HG02870 (cell line): ENCODE measurements around the gene GPR156.
"Not testable (repeated sequence)": the region's sequence is repeated elsewhere in the genome, so short reads cannot be mapped to it uniquely, and the experiment has no call there.

Experiments
- ATAC-seq: cut with Tn5 transposase; IDR thresholded peaks from one replicate; pipeline ENCODE4 v1.9.1; 2021; ENCODE audit warnings: mild to moderate bottlenecking, moderate library complexity; ENCODE audit not compliant: unreplicated experiment

Gene GPR156

DNA sequence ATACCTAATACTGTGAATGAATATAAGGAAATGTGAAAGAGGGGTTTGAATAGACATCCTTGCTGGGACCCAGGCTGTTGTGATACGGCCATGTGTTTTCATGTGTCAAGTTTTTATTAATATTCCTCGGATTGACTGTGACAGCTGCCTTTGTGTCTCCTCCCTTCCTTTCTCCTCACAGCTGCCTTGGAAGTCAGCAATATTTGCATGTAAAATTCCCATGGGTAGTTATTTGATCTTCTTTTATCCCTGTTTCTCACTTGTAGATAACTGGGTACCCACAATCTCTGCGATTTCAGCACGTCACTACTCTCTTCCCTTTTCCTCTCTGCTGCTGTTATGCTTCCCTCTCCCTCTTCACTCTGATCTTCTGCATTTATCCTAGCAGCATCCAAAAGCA lies 9.4 kb downstream of the GPR156 start:
- ATAC-seq, result no peak

DNA sequence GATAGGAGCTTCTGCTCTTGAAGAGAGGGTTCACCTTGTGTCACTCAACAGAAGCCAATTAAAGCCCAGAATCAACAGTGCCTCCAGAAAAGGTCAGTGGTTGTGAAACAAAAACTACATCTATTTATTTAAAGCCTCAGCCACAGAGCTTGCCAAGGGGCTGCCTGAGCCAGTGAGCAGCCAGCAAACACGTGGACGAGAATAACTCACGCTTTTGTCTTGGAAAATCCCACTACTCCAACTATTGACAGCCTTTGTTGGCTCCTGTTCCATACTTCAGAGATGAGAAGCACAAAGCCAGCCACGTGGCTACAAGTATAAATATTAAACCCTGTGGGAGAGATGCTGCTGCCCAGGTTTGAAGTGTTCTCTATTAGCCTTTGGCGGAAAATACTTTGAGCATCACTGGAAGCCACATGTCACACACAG lies 10.3 kb downstream of the GPR156 start:
- no peak for ATAC-seq

DNA sequence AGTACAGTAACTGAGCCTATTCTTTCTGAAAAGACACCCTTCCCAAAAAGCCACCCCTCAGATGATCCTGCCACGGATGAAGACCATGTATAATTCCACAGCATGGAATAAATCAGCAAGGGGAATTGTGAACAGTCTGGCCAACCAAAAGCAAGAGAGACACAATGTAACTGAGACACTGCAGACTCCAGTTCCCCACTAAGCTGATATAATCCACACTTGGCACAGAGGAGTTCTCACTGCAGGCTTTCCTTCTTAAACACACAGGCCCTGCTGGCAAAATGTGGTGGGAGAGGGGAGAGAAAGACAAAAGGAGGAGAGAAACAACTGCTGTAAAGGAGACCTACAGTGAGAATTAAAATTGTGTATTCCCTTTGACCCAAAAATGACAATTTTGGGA lies 12.7 kb downstream of the GPR156 start:
- ATAC-seq, result no peak

DNA sequence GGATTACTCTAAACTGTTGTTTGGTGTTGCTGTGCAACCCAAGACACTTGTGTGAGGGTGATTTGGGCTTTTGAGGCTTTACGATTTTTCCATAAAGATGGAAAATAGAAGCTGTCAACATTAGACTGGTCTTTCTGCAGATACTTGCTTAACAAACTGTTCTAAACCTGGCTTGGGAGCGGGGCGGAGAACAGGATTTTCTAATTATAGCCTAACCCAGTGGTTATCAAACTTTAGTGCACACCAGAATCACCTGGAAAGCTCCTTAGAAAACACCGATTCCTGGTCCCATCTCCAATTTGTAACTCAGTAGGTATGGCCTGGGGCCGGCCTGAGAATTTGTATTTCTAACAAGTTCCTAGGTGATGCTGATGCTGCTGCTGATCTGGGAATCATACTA lies 19.0 kb downstream of the GPR156 start:
- ATAC-seq, result no peak

DNA sequence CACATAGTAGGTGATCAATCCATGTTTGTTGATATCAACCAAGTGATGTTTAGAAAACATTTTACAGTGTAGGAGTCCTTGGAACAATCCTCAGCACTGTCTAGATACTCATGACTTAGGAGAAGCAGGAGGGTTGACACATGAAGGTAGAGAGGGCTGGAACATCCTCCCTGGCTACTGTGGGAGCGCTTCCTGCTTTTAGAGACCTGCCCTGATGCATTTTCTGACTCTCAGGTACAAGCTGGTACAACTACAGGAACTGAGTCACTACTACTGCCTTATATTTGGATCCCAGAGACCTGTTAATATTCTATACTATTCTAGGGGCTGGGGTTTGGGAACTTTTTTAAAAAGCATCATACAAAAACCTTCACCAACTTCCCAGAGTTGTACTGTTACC lies 20.1 kb downstream of the GPR156 start:
- ATAC-seq, result no peak

DNA sequence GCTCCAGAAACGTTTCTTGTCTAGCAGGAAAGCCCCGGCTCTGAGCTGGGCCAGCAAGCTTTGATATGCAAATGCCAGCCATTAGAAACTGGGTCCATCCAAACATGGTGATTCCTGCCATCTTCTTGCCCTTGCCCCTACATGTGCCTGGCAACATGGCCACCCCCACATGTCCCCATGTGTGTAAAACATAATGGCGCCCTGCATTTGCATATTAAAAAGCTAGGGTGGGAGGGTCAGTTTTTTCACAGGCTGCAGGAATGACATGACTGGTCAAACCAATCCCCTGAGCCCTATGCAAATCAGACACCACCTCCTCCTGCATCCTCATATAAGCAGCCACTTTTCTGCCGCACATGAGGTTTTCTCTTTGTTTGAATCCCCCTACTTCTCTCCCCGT lies 21.2 kb downstream of the GPR156 start:
- no peak for ATAC-seq

DNA sequence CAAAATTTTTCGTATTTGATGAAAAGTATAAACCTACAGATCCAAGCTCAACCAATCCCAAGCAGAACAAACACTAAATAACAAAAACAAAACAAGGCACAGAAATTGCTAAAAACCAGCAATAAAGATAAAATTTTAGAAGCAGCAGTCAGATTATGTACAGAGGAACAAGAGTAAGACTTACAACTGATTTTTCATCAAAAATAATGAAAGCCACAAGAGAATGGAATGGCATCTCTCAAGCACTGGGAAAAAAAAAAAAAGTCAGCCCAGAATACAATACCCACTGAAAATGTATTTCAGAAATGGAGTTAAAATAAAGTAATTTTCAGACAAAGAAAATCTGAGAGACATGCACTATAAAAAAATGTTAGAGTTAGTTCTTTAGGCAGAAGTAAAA lies 27.0 kb downstream of the GPR156 start:
- no peak for ATAC-seq

DNA sequence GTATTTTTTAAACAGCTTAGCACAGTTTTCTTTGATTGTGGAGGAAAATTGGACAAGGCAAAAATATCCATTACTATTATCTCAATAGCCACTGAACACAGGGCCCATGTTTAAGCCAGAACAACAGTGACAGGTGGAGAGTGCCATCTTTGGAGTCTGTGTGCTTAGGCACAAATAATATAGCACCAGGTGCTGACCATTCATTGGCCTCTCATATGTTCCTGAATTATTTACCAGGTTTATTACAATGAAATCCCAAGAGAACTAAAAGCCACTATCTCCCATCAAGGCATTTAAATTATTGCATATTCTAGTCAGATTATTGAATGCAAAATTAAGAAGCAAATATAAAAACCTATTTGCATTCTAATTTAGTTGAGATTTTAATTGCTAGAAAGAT lies 39.6 kb downstream of the GPR156 start:
- ATAC-seq, result no peak

DNA sequence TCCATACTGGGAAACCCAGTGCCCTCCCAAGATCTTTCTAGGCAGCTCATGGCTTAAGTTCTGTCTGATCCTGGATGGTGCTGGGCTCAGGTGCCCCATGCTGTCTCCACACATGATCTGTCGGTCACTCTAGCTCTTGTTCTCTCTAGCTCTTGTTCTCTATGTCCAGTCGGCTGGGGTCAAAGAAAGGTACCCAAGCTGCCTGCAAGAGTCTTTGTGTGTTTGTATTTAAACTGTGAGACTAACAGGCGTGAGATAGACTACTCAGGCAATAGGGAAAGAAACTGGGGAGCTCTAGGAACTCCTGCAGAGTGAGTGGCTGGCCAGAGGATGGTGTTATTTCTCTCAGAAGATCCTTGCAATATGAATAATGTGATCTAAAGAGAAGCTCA lies 40.2 kb downstream of the GPR156 start:
- ATAC-seq, result no peak

DNA sequence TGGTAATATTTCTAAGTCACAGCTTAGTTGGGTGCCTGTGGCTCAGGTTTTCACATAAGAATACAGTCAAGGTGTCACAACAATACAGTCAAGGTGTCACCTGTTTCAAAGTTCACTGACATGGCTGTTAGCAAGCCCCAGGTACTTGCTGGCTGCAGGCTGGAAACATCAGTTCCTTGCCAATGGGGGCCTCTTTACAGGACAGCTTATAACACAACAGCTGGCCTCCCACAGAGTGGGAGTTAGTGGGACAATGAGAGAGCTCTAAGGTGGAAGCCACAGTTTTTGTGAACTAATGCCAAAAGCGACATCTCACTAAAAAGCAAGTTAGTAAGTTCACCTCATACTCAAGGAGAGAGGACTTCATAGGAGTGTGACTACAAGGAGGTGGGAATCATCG lies 45.4 kb downstream of the GPR156 start:
- no peak for ATAC-seq

DNA sequence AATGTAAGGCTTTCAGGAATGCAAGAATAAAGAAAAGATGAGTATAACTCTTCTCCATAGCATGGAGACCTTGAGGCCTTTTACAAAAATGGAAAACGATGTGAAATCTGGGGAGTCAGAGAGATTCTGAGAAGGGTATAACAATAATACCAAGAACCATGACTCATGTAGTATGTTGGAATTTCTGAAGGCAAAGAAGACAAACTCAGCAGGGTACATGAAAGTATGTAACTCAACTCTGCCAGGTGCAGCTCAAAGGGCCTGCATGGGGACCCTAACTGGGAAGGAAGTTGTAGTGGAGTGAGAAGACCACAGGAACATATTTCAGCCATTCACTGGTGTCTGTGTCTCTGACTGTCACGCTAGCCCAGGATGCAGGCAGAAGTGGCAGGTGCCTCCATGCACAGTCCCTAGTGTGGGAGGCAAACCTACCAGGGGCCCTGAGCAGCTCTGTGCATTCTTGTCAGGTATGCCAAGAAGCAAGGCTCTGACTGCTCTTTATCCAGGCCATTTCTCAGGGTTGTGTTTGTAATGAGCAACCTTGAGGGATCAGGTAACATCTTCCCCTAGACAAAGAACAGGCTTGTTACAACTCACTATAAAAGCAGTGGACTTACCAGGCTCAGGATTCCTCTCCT lies 57.2 kb downstream of the GPR156 start:
- ATAC-seq, result no peak

DNA sequence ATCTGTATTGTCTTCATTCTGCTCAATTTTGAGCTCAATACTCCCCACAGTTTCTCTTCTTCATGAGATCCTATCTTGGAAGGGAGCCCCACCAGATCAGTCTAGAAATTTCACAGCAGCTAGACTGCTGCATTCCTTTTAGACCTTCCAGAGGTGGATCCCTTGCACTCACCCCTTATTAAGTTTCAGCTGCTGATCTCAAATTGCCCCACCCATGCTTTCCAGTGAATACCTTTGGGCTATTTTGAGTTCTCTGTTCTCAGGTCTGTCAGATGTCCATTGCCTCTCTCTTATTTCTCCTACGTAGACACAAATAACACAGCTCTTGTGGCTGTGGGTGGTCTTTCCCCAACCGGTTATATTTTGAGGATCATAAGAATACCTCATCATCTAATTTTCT lies 60.8 kb downstream of the GPR156 start:
- ATAC-seq, result no peak

DNA sequence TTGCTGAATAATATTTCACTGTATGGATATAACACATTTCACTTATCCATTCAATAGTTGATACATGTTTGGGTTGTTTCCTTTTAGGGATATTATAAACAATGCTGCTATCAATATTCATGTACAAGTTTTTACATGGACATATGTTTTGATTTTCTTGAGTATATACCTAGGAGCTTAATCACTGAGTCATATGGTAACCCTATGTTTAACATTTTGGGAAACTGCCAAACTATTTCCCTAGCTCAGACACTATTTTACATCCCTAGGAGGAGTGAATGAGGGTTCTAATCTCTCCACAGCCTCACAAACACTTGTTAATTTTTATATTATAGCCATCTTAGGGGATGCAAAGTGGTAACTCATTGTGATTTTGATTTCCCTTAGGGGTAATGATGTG lies 66.0 kb downstream of the GPR156 start:
- ATAC-seq, result no peak

DNA sequence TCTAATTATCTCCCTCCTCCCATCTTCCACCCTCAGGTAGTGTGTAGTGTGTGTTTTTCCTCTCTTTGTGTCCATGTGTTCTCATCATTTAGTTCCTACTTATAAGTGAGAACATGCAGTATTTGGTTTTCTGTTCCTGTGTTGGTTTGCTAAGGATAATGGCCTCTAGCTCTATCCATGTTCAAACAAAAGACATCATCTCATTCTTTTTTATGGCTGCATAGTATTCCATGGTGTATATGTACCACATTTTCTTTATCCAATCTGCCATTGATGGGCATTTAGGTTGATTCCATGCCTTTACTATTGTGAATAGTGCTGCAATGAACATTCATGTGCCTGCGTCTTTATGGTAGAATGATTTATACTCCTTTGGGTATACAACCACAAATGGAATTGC lies 68.4 kb downstream of the GPR156 start:
- not testable (repeated sequence) for ATAC-seq

DNA sequence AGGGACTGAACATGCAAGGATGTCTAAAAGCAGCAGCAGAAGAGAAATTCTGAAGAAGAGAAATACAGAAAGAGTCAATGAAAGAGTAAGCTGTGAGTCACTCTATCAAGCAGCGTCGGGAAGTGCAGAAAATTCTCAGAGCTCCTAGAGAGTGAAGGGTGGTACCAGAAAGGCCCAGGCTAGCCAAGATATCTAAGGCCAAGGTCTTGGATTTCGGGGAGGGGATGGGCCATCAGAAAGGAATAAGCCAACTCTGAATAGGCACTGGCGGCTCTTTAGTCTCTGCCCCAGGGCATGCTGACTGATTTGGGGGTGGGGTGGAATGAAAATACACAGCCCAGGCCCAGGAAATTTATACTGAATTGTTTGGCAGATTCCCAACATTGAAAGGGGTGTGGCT lies 70.8 kb downstream of the GPR156 start:
- ATAC-seq, result no peak

DNA sequence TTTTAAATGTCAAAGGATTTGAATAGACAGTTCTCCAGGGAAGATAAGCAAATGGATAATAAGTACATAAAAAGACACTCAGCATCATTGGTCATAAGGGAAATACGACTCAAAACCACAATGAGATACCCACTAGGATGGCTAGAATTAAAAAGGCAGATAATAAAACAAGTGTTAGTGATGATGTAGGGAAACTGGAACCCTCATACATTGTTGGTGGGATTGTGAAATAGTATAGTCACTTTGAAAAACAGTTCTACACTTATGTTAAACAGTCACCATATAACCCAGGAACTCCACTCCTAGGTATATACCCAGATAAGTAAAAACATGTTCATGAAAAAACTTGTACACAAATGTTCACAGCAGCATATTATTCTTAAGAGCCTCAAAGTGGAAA lies 72.5 kb downstream of the GPR156 start:
- ATAC-seq, result no peak

DNA sequence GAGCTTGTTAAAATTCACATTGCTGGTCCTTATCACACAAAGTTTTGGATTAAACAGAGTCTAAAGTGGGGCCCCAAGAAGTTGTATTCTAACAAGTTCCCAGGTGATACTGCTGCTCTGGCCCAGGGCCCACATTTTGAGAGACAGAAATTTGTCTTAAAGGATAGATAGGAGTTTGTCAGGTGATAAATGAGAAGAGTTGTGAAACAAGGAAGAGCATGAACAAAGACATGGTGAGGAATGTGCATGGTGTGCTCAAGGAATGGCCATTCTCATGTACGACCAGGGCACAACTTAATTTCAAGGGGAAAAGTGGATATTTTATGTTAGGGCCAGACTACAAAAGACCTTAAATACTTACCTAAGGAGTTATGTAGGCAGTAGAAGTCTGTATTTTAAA lies 75.6 kb downstream of the GPR156 start:
- no peak for ATAC-seq

DNA sequence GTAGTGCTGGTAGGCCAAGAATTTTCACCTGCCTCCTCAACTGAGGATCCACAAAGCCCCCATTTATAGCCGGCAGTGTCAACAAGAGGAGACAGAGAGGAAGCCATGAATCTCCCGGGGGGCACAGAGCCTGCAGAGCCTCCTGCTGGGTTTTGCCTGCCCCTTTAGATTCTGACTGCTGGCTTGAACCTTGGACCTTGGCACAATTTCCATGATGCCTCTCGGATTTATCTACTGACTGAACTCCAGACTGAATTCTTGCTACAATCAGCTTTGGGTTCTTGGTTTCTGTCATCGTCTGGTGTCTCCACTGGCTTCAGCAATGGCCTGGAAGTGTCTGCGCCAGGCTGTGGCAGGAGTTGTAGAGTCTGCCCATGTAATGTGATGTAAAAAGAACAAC lies 80.7 kb downstream of the GPR156 start:
- ATAC-seq, result no peak

DNA sequence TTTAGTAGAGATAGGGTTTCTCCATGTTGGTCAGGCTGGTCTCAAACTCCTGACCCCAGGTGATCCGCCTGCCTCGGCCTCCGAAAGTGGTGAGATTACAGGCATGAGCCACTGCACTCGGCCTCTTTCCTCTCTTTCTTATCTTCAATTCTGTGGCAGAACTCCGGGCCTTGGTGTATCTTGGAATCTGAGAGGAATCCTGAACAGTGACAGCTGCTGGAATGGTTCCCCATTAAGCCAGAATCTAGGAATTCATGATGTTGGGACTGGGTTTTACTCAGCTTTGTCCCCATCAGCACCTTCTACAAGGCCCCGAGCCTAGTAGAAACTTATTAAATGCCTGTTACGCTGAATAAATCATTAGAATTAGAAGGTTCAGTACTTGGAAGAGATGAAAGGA lies 81.4 kb downstream of the GPR156 start:
- ATAC-seq, result no peak

DNA sequence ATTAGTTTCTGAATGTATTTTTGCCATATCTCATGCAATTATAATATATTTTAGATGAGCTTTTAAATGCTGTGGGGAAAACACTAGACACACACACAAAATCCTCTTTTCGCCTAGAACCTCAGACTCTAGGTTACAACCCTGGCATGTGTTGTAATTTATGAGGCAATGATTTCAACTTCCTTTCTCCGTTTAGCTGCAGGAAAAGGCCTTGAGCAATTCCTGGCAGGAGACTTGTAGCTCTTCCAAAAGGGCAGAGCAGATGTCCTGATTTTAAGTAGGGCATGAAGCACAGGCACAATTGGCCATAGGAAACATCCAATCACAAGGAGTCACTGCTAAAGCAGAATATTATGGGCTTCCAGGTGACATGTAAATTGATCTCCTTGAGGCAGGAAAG lies 82.0 kb downstream of the GPR156 start:
- ATAC-seq, result no peak

DNA sequence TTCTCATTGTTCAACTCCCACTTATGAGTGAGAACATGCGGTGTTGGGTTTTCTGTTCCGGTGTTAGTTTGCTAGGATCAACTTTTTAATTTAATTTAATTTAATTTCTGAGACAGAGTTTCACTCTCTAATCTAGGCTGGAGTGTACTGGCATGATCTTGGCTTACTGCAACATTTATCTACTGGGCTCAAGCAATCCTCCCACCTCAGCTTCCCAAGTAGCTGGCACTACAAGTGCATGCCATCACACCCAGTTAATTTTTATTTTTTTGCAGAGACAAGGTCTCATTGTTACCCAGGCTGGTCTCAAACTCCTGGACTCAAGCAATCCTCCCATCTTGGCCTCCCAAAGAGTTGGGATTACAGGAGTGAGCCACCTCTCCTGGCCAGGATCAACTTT lies 82.7 kb downstream of the GPR156 start:
- ATAC-seq, result no peak

DNA sequence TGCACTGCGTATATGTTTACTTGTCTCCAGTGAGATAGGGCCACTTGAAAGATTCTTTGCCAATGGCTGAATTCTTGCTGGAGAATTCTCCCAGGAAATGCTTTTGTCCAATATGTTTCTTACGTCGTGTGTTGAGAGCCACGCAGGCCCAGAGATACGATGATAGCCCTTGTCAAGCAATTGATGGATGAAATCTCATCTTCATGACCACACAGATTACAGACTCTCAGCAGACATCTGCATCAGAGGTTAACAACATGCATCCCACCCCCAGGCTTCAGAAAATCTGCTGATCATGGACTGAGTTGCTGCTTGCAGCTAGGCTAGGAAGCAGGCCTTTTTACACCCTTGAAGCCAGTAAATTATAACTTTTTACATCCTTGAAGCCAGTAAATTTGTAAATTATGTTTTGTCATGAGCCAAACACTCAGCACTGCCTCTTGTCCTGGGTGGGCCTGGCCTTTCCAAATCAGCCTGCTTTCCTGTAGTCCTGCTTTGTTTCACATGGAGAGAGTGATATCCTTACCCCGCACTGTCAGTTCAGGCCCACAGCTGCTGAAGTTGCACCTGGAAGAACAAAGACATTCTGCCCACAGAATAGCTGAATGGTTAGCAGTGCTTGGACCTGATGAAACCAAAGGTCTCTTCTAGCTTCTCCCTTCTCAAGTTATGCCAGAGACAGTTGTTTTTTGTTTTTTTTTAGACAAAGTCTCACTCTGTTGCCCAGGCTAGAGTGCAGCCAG lies 84.4 kb downstream of the GPR156 start:
- ATAC-seq, result no peak

DNA sequence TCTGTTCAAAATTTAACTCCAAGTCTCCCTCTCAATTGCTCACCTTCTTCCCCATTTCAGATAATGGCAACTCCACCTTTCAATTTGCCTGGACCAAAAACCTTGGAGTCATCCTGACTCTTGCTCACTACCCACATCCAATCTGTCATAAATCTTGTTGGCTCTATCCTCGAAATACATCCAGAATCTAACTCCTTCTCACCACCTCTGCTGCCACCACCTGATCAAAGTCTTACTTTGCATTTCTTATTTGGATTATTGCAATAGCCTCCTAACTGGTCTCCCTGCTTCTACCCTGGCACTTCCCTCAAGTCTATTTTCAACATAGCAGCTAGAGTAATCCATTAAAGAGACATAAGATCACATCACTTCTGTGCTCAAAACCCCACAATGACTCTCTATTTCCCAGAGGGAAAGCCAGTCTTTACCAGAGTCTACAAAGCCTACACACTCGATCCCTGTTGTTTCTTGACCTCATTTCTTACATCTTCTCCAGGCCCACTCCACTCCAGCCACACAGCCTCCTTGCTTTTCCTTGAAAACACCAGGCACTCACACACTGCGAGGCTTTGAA lies 86.6 kb downstream of the GPR156 start:
- ATAC-seq, result no peak
